ENCODE results near the gene BCL11A.

The BCL11A gene

DNA sequence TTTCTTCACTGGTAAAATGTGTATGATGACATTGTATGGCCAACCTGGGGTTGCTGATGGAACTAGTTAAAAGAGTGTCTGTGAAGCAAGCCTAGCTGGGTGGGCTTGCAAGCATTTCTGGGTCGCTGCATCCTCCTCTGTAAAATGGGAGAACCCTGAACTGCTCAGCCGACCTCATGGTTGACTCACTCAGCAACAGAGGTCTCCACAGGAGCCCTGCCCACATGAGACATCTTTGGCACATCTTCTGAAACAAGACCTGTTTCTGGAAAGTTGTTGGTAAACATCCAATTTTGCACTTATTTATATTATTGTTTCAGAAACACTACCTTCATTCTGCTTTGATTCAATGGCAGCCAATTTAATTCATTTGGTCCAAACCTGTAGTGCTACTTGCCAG is 52.6 kb downstream of the BCL11A start:
- no peak for TF ChIP-seq CREB1 (IDR thresholded peaks at IDR 0.05; ENCODE audit: low read depth)
- no peak for TF ChIP-seq TAF1 (IDR thresholded peaks at IDR 0.05; ENCODE audit: low read depth)
- no peak for TF ChIP-seq YY1 (IDR thresholded peaks at IDR 0.05; ENCODE audit: low read depth)
- TF ChIP-seq FOXM1 (IDR thresholded peaks at IDR 0.05; ENCODE audit: borderline replicate concordance, low read depth) = no peak
- TF ChIP-seq, protein P1, sequence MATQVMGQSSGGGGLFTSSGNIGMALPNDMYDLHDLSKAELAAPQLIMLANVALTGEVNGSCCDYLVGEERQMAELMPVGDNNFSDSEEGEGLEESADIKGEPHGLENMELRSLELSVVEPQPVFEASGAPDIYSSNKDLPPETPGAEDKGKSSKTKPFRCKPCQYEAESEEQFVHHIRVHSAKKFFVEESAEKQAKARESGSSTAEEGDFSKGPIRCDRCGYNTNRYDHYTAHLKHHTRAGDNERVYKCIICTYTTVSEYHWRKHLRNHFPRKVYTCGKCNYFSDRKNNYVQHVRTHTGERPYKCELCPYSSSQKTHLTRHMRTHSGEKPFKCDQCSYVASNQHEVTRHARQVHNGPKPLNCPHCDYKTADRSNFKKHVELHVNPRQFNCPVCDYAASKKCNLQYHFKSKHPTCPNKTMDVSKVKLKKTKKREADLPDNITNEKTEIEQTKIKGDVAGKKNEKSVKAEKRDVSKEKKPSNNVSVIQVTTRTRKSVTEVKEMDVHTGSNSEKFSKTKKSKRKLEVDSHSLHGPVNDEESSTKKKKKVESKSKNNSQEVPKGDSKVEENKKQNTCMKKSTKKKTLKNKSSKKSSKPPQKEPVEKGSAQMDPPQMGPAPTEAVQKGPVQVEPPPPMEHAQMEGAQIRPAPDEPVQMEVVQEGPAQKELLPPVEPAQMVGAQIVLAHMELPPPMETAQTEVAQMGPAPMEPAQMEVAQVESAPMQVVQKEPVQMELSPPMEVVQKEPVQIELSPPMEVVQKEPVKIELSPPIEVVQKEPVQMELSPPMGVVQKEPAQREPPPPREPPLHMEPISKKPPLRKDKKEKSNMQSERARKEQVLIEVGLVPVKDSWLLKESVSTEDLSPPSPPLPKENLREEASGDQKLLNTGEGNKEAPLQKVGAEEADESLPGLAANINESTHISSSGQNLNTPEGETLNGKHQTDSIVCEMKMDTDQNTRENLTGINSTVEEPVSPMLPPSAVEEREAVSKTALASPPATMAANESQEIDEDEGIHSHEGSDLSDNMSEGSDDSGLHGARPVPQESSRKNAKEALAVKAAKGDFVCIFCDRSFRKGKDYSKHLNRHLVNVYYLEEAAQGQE (IDR thresholded peaks at IDR 0.05; ENCODE audit: low read depth) = no peak
- no peak for TF ChIP-seq ZBTB7A (IDR thresholded peaks at IDR 0.05; ENCODE audit: low read depth)
- TF ChIP-seq NFIC (IDR thresholded peaks at IDR 0.05) = no peak
- no peak for TF ChIP-seq TCF12 (IDR thresholded peaks at IDR 0.05; ENCODE audit: low read depth)
- no peak for TF ChIP-seq TEAD4 (IDR thresholded peaks at IDR 0.05)
- TF ChIP-seq, protein P2, sequence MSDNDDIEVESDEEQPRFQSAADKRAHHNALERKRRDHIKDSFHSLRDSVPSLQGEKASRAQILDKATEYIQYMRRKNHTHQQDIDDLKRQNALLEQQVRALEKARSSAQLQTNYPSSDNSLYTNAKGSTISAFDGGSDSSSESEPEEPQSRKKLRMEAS (IDR thresholded peaks at IDR 0.05) = no peak
- TF ChIP-seq EGR1 (IDR thresholded peaks at IDR 0.05) = no peak
- TF ChIP-seq, protein P3, sequence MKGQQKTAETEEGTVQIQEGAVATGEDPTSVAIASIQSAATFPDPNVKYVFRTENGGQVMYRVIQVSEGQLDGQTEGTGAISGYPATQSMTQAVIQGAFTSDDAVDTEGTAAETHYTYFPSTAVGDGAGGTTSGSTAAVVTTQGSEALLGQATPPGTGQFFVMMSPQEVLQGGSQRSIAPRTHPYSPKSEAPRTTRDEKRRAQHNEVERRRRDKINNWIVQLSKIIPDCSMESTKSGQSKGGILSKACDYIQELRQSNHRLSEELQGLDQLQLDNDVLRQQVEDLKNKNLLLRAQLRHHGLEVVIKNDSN (IDR thresholded peaks at IDR 0.05) = no peak
- TF ChIP-seq EP300 (IDR thresholded peaks at IDR 0.05; ENCODE audit: borderline replicate concordance) = no peak
- no peak for TF ChIP-seq RAD21 (IDR thresholded peaks at IDR 0.05; ENCODE audit: low read depth)
- TF ChIP-seq CEBPB (IDR thresholded peaks at IDR 0.05) = no peak

DNA sequence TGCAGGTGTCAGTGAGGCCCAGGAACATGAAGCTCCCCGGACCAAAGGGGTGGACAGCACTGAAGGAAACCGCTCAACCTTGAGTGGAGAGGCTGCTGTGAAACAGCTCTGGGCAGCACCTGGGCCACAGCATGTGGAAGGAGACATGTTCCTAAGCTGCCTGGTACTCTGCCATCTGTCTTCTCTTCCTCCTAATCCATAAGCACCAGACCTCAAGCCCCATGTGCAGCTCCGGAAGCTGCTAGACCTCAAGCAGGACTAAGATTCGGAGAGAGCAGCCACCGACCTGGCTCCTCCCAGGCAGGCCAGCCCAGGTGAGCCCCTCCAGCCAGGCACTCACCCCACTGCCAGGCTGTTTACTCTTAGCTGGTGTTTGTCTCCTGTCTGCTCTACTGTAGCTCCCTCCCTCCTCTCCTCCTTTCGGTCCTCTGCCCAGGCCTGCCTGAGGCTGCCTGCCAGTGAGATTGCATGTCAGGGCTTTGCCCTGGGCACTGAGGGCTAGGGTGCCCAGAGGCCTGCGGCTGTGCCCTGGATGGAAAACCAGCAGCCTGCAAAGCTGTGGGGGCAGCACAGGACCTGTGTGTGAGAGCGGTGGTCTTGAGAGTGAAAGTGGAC is 53.7 kb downstream of the BCL11A start:
- TF ChIP-seq ZBTB7A (IDR thresholded peaks at IDR 0.05; ENCODE audit: low read depth) (no peak), FOXM1 (IDR thresholded peaks at IDR 0.05; ENCODE audit: borderline replicate concordance, low read depth) (no peak), YY1 (IDR thresholded peaks at IDR 0.05; ENCODE audit: low read depth) (no peak), TAF1 (IDR thresholded peaks at IDR 0.05; ENCODE audit: low read depth) (no peak), NFIC (IDR thresholded peaks at IDR 0.05) (no peak), RAD21 (IDR thresholded peaks at IDR 0.05; ENCODE audit: low read depth) (no peak), TCF12 (IDR thresholded peaks at IDR 0.05; ENCODE audit: low read depth) (no peak), CEBPB (IDR thresholded peaks at IDR 0.05) (no peak), EP300 (IDR thresholded peaks at IDR 0.05; ENCODE audit: borderline replicate concordance) (no peak), TEAD4 (IDR thresholded peaks at IDR 0.05) (no peak)
- TF ChIP-seq, protein P2 (IDR thresholded peaks at IDR 0.05) = no peak
- TF ChIP-seq, protein P1 (IDR thresholded peaks at IDR 0.05; ENCODE audit: low read depth) = no peak
- TF ChIP-seq, protein P3 (IDR thresholded peaks at IDR 0.05) = no peak

DNA sequence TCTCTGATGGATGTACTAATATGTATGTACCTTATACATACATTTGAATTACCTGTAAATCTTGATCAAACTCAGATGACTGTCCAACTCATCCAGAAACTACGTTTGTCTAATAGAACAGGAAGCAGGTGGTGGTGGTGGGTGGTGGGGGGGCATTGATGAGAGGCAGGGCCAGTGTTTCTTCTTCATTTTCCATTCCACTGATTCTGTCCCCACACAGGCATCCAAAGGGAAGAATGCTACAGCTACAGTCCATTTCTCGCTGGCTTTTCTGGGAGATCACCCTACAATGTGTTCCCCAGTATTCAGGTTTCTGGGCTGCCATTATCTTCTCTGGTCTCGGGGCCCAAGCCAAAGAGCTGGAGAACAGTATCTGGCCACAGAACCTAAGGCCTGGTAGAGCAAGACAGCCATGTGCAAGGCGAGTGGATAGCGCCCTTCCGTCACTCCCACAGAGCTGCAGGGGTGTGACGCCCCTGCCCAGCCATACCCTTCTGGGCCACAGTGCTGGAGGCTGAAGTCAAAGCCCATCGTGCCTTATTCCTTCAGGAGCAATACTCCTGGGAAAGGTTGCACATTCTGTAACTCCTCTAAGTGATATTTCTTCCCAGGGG is 54.5 kb downstream of the BCL11A start:
- TF ChIP-seq NFIC (IDR thresholded peaks at IDR 0.05) (no peak), EP300 (IDR thresholded peaks at IDR 0.05; ENCODE audit: borderline replicate concordance) (no peak), CEBPB (IDR thresholded peaks at IDR 0.05) (no peak), TCF12 (IDR thresholded peaks at IDR 0.05; ENCODE audit: low read depth) (no peak), TAF1 (IDR thresholded peaks at IDR 0.05; ENCODE audit: low read depth) (no peak), TEAD4 (IDR thresholded peaks at IDR 0.05) (no peak)

DNA sequence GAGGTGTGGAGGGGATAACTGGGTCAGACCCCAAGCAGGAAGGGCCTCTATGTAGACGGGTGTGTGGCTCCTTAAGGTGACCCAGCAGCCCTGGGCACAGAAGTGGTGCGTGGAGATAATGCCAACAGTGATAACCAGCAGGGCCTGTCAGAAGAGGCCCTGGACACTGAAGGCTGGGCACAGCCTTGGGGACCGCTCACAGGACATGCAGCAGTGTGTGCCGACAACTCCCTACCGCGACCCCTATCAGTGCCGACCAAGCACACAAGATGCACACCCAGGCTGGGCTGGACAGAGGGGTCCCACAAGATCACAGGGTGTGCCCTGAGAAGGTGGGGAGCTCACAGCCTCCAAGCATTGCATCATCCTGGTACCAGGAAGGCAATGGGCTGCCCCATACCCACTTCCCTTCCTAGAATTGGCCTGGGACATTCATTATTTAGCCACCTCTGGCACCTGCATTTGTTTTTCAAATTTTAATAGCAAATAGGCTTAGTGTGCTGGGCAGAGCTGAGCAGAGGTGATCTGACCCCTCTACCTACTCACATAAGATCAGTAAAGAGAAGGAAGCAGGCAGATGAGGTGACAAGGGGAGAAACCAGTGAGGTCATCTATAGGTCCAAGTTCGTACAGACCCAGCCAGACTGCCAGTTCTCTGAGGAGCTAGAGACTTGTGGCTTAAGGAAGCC is 55.2 kb downstream of the BCL11A start:
- TF ChIP-seq EP300 (IDR thresholded peaks at IDR 0.05; ENCODE audit: borderline replicate concordance) (no peak), TCF12 (IDR thresholded peaks at IDR 0.05; ENCODE audit: low read depth) (no peak), CEBPB (IDR thresholded peaks at IDR 0.05) (no peak), RAD21 (IDR thresholded peaks at IDR 0.05; ENCODE audit: low read depth) (no peak), NFIC (IDR thresholded peaks at IDR 0.05) (no peak), TEAD4 (IDR thresholded peaks at IDR 0.05) (no peak), EGR1 (IDR thresholded peaks at IDR 0.05) (no peak), YY1 (IDR thresholded peaks at IDR 0.05; ENCODE audit: low read depth) (no peak), FOXM1 (IDR thresholded peaks at IDR 0.05; ENCODE audit: borderline replicate concordance, low read depth) (no peak), CREB1 (IDR thresholded peaks at IDR 0.05; ENCODE audit: low read depth) (no peak)
- TF ChIP-seq, protein P1 (IDR thresholded peaks at IDR 0.05; ENCODE audit: low read depth) = no peak
- TF ChIP-seq, protein P2 (IDR thresholded peaks at IDR 0.05) = no peak
- TF ChIP-seq, protein P3 (IDR thresholded peaks at IDR 0.05) = no peak

Data from Ishikawa (cell line).